KOPT-K1 (cell line): ENCODE measurements around the gene DNAH3.

Experiments used
- H3K27ac ChIP-seq: fragments of 200-600 bp; sonication (generic); 2 replicates; pipeline ENCODE4 v1.5.1; 2016; ENCODE audit warnings: antibody characterized with exemption, mild to moderate bottlenecking, low read depth, low read length; ENCODE audit not compliant: poor library complexity, severe bottlenecking
- H3K36me3 ChIP-seq: fragments of 200-600 bp; sonication (generic); 2 replicates; pipeline ENCODE4 v1.5.1; 2017; ENCODE audit warnings: antibody characterized with exemption, mild to moderate bottlenecking, low read length, moderate library complexity; ENCODE audit not compliant: insufficient read depth
- H3K9me3 ChIP-seq: fragments of 200-600 bp; sonication (generic); 2 replicates; pipeline ENCODE4 v1.5.1; 2017; ENCODE audit warnings: antibody characterized with exemption, low read length, mild to moderate bottlenecking; ENCODE audit not compliant: insufficient read depth, poor library complexity, severe bottlenecking

The DNAH3 gene

DNA sequence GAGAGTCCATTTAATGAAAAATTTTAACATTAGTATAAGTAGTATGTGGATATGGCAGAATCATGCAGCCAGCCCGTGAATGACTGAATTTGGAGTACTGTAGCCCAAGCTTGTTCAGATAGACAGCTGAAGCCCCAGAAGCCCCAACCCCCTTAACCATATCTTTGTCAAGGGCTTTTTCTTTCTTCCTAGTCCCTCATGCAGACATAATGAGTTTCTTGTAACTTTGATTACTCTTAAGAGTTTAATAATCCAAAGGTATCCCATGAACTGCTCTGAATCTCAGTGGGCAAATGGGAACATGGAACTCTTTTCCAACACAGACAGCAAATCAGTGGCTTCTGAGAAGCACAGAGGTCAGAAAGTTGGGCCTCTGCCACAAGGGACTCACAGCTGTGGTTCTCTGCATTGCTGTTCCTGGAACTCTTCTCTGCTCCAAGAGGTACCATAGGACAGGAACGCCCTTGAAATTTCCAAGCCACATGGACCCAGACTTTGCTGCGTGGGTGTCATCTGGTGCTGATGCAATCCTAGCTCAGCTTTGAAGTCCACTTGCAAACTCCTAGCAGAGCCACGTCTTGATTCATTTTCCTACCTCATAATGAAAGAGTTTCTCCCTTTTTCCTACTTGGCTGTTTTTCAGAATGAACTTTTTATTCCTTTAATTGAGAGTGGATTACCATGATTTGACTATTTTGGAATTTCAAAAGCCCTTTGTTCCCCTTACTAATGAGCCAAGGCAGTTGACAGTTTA lies 232.0 kb downstream of the DNAH3 start:
- Histone ChIP-seq H3K36me3 (no peaks in the 10 kb centered on the region), H3K9me3 (no peaks in the 10 kb centered on the region), H3K27ac (no peak overlapping the region)

DNA sequence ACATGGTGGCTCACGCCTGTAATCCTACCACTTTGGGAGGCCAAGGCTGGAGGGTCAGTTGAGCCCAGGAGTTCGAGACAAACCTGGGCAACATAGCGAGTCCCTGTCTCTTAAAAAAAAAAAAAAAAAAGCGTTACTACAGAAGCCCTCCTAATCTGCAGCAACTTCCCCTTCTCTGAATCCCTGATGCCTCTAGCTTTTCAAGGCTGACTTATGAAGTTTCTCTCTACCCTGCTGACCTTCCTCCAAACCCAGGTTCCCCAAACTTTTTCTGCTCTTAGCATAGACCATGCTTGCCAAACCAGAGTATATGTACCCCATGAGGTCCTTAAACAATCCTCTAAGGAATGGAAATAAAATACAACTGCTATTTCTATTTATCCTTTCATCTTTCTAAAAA lies 233.7 kb downstream of the DNAH3 start:
- H3K27ac ChIP-seq: no peak overlapping the region
- H3K9me3 ChIP-seq: no peaks in the 10 kb centered on the region
- H3K36me3 ChIP-seq: no peaks in the 10 kb centered on the region

DNA sequence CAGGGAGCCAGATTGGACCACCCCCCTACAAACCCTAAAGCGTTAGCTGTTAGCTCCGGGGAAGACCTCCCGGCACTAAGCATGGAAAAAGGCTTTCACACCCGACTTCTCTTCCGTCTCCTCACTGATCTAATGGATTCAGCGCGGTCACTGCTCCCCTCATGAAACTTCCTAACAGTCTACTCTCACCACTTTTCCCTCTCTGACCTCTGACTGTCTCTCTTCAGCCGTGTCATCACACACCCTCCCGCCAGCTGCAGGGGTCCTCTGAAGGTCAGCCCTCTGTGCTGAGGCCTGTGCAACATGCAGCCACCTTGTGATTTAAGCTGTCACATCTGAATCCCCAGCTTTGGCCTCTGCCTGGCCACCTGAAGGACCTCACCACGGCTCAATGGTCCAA lies 234.4 kb downstream of the DNAH3 start:
- H3K9me3 ChIP-seq: no peaks in the 10 kb centered on the region
- no peak overlapping the region for H3K27ac ChIP-seq
- H3K36me3 ChIP-seq: no peaks in the 10 kb centered on the region

DNA sequence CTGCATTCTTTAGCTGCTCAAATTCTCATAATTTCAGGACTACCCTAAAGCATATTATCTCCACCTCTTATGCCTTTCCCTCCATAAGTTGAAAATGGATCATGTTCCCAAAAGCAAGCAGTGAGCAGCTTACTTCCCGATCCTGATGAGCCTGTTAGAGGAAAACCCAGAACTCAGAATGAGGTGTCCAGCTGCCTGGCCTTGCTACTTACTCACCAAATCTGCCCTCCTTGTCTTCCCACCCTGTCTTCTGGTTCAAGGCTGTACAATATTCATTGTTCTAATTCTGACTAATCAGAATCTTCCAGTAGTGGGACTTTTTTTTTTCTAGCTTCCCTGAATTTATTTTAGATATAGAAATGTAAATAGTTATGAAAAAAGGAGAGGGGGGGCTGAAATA lies 239.3 kb downstream of the DNAH3 start:
- Histone ChIP-seq H3K9me3 (no peaks in the 10 kb centered on the region), H3K27ac (no peak overlapping the region), H3K36me3 (no peaks in the 10 kb centered on the region)

DNA sequence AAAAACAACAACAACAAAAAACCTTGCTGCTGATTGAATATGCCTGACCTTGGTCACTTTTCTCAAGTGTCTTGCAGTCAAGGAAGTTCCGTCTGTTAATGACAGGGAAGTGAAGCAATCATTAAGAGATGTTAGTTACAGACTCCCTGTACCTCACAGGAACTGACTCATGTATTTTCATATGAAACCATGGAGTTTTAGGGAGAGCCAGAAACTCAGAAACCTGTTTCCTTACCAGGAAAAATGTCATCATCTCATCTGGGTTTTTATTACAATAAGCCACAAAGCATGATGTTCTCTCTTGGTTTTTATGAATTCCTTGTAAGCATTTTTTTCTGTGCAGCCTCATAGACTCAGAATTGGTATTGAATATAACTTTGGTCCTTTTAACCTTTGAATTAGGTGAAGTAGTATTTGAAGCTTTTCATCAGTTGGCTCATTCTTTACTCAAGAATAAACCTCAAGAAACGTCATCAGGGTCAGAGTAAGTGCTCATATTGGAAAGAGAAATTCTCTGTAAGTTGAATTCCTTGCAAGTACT lies 239.8 kb downstream of the DNAH3 start:
- H3K27ac ChIP-seq: no peak overlapping the region
- no peaks in the 10 kb centered on the region for H3K36me3 ChIP-seq
- H3K9me3 ChIP-seq: no peaks in the 10 kb centered on the region

DNA sequence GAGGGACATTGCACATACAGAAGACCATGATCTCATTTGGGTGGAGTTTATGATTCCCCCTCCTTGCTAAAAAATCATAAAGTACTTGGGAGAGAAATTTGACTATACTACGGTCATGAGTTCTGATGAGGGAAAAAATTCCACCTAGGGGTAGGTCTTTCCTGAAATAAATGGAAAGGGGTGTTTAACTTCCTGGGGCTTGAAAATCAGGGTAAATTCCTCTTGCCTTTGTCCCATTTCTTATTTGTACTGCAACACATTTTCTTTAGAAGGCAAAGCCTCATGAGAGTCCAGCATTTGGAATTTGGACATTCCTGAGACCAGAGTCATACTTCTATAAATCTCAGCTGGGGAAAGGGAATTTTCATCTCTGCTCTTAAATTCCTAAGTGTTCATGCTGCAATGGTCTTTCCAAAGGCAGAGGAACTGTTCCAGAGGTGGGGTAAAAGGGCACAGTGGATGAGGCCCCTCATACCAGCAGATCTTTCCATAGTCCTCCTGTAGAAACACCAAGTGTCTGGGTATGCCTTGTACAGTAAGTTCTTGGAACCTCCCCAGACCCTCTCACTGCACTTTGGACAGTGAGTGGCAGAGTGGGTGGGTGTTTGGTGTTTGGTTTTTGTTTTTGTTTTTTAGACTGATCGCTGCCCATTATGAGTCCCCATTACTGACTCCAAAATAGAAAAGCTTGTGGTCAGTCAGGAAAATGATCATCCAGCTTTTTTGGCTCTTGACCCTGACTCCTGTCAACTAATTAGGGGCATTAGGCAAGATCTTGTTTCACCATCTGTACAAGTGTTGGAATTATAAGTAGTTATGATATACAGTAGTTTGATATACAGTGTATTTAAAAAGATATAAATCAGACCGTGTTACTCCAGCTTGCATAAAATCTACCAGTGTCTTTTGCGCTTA lies 244.0 kb downstream of the DNAH3 start:
- Histone ChIP-seq H3K9me3 (no peaks in the 10 kb centered on the region), H3K36me3 (no peaks in the 10 kb centered on the region), H3K27ac (no peak overlapping the region)

DNA sequence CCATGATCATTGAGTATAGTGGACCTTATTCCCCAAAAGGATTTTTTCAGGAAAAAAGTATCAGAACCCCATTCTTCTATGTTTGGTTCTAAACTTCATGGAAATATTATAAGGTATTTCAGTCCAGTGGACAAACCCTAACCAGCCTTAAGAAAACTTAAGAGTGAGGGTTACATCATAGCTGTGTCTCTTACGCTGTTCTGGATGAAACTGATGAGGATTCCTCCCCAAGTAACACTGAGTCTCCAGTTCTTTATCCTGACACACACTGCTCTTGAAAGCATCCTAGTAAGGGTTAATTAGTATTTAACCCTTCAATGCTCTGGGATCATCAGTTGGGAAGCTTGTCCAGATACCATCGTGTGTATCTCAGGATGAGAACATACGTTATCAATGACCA lies 245.1 kb downstream of the DNAH3 start:
- Histone ChIP-seq H3K9me3 (no peaks in the 10 kb centered on the region), H3K36me3 (no peaks in the 10 kb centered on the region), H3K27ac (no peak overlapping the region)

DNA sequence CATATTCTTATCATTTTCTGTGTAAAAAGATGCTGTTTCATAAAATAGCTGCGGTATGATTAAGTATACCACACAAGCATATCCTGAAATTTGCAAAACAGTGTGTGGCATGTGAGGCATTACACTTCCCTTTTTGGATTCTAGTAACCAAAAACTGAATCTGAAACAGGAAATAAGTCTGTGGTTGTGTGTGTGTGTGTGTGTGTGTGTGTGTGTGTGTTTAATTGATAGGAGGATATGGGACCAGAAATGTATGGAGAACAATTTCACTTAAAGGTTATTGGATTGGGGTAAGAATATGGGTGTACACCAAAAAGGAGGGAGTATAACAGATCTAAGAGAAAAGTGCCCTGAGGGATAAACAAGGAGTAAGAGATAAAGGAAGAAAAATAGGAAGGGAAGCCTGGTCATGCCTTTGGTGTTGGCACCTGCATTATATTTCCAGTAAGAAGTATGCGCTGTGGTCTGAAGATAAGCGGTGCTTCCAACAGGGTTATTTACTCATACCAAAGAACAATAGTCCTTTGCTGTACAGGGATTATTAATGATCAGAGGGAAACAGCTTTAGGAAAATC lies 246.1 kb downstream of the DNAH3 start:
- Histone ChIP-seq H3K9me3 (no peaks in the 10 kb centered on the region), H3K36me3 (no peaks in the 10 kb centered on the region), H3K27ac (peak overlapping the region; percentile 12)

DNA sequence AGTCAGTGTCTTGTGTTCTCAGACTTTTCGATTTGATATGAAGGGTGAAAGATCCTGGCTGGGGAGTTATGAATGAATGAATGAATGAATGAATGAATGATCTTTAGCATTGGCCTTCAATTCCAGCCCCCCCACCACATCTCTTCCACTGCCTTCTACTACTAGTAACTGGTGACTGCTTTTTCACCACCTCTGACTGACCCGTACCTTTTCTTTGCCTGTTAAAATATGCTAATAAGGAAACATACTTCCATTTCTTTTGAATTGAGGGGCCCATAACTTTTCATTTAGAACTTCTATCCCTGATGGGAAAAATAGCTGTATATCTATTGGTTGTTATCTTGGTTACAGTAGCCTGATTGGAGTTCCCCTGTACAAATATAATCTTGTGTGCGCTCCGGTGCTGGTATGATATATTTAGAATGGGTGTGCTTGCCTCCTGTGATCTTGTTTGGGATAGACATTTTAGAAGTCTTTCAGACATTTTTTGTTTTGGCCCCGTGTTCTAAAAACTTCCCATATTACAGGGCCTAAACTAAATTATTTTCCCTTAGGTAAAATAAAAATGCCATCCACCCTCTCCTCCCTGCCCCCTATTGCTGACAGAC lies 246.6 kb downstream of the DNAH3 start:
- Histone ChIP-seq H3K9me3 (no peaks in the 10 kb centered on the region), H3K27ac (peak overlapping the region; percentile 12), H3K36me3 (no peaks in the 10 kb centered on the region)

DNA sequence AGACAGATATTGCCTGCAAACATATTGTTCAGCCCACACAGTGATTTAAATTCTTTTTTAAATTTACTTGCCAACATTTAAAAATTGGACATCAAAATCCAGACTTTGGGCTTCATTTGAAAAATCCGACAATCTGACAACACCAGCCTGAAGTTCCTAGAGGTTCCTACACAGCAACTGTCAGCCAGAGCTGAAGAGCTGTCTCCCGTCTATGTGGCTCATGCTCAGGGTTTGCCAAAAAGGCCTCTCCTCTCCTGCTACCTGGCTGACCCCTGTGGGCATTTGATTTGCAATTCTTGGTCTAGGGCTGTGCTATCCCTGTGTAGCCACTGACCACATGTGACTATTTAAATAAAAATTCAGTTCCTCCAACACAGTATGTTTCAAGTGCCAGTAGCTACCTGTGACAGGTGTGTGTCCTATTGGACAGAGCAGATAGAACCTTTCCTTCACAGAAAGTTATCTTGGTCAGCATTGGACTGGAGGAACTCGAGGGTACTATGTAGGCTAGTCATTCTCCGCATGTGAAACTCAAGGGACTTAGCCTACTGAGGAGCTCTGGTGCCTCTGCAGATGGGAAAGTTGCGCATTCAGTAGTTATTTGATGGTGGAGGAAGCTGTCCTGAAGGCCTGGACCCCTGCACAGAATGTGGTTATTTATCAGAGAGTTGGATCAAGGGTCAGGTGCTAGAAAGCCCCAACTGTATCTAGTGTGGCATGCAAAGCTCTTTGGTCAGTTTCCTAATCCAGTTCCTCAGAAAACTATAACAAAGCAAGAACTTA lies 247.3 kb downstream of the DNAH3 start:
- no peaks in the 10 kb centered on the region for H3K9me3 ChIP-seq
- no peak overlapping the region for H3K27ac ChIP-seq
- no peaks in the 10 kb centered on the region for H3K36me3 ChIP-seq

DNA sequence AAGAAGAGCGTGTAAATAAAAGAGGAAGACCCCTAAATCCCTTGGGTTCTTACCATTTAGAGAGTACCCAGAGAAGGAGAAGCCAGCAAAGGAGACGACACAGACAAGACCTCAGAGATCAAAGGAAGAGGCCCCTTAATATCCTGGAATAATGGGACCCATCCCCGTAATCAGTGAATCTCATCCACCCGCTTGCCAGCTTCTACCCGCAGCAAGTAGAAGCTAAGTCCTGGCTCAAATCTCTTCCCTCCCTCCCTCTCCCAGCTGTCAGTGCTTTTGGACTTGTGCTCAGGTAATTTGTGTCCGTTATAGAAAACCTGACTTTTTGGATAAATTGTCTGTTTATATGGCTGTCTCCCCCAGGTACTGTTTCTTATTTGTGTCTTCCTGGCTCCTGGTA lies 248.2 kb downstream of the DNAH3 start:
- H3K36me3 ChIP-seq: no peaks in the 10 kb centered on the region
- no peak overlapping the region for H3K27ac ChIP-seq

DNA sequence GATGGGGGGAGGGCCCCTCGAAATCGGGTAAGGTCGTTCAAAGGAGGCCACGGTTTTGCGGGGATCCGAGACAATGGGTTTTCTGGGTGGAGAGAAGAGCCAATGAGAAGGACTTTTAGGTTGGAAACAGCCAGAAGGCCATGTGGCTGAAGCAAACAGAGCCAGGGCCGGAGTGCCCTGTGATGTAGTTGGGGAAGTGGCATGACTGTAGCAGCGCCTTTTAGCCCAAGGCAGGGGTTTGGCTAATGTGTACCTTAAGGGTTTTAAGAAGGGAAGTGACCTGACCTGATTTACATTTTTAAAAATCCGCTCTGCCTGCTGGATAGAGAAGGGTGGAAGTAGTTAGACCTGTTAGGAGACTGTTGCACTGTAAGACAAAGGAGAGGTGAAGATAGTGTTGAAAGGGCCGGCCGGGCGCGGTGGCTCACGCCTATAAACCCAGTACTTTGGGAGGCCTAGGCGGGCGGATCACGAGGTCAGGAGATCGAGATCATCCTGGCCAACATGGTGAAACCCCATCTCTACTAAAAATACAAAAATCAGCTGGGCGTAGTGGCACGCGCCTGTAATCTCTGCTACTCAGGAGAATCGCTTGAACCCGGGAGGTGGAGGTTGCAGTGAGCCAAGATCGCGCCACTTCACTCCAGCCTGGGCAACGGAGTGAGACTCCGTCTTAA lies 249.1 kb downstream of the DNAH3 start:
- Histone ChIP-seq H3K36me3 (no peaks in the 10 kb centered on the region), H3K9me3 (no peaks in the 10 kb centered on the region), H3K27ac (peak overlapping the region; percentile 82)

More for the DNA sequence above, 248.2 kb downstream of the DNAH3 start:
- H3K9me3 ChIP-seq: no peaks in the 10 kb centered on the region

DNA sequence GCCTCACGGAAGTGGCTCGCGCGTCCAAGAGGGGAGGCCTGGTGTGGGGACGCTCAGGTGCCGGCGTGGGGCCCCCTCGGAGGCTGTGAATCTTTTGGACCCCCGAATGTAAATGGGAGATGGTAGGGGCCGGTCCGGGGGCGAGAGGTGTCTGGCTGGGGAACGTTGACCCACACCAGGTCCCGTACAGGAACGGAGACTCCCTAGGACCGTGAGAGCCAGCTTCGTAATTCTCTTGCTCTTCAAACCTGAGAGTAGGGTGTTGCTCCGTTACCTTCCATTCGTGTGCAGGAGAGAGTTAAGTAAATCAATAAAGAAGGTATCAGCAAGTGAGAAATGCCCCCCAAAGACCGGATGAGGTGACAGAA lies 249.6 kb downstream of the DNAH3 start:
- no peaks in the 10 kb centered on the region for H3K36me3 ChIP-seq
- peak overlapping the region; percentile 82 for H3K27ac ChIP-seq
- no peaks in the 10 kb centered on the region for H3K9me3 ChIP-seq
